ENCODE measurements around the gene CFAP74. TPM values are rescaled to one million over a fixed set of nuclear protein-coding genes. Genes with fewer than 3 reads are reported as not detected.

The CFAP74 gene
- total and polyA plus RNA-seq, 2 donors (not counting 3 experiments of a cell fraction or from before 2014, with no cell fraction given), result not detected

DNA sequence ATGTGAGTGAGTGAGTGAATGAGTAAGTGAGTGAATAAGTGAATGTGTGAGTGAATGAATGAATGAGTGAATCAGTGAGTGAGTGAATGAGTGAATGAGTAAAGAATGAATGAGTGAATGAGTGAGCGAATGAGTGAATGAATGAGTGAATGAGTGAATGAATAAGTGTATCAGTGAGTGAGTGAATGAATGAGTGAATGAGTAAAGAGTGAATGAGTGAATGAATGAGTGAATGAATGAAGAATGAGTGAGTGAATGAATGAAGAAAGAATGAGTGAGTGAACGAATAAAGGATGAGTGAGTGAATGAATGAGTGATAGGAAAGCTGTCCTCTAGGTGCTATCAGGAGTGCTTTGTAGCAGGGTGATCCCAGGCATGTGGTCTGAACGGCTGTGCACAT is 35.7 kb downstream of the CFAP74 start:
- DNase-seq (ENCODE audit: low read depth, low spot score) (no peak), FAIRE-seq (no peak)
- no TSS peak for BruUV-seq (replicated peaks)
- Histone ChIP-seq H3K27me3 (ENCODE audit: control insufficient read depth in 2 of 2, insufficient read depth in 2 of 2, low read length in 2 of 2) (no peaks in the 10 kb centered on the region), H3K36me3 (ENCODE audit: control insufficient read depth in 2 of 2, extremely low read depth in 1 of 2, insufficient read depth in 2 of 2, low read length in 2 of 2) (no peaks in the 10 kb centered on the region), H3K4me2 (ENCODE audit: insufficient read depth, low read length) (no peak overlapping the region), H3K79me2 (ENCODE audit: control insufficient read depth, insufficient read depth, low read length) (no peaks in the 10 kb centered on the region), H4K20me1 (replicated peaks; ENCODE audit: control insufficient read depth, extremely low read depth, insufficient read depth, low read length) (no peaks in the 10 kb centered on the region), H3K4me3 (replicated peaks in 1 of 3; ENCODE audit: insufficient read depth in 1 of 3, low read depth in 1 of 3, low read length in 3 of 3) (no peak overlapping the region), H2AFZ (ENCODE audit: low read depth, low read length) (no peak overlapping the region), H3K9me3 (replicated peaks; ENCODE audit: control insufficient read depth, insufficient read depth, low read length) (no peaks in the 10 kb centered on the region), H3K9me1 (replicated peaks; ENCODE audit: control insufficient read depth, extremely low read depth, insufficient read depth, low read length) (no peaks in the 10 kb centered on the region), H3K27ac (ENCODE audit: insufficient read depth, low read depth, low read length) (no peak overlapping the region), H3K9ac (replicated peaks; ENCODE audit: extremely low read depth, insufficient read depth, low read length) (no peak overlapping the region), H3K4me1 (ENCODE audit: control insufficient read depth, extremely low read depth, insufficient read depth, low read length) (no peaks in the 10 kb centered on the region)
- ChIA-PET POLR2A (no interaction called here), CTCF (interaction anchor here (1.4 kb wide), 2 partner anchors 8 to 77 kb away, joined by 3 to 6 read pairs; no protein-coding TSS in a partner anchor)
- dilution Hi-C loops (cut with MboI; ENCODE audit: extremely low pct_ligation_motif_present, low sequenced_read_pairs) (no loop called here), intact Hi-C loops (cut with micrococcal nuclease) (no loop called here)
- TF ChIP-seq JUN (IDR thresholded peaks at IDR 0.05; ENCODE audit: borderline replicate concordance, insufficient read depth, insufficient read length, low read depth) (no peak), FOS (IDR thresholded peaks at IDR 0.05; ENCODE audit: borderline replicate concordance, insufficient read depth, low read length) (no peak), GATA2 (IDR thresholded peaks at IDR 0.05; ENCODE audit: insufficient read depth, insufficient read length, low read depth, low read length) (no peak), MYC (IDR thresholded peaks at IDR 0.05; ENCODE audit: low read depth, low read length) (no peak), POLR2AphosphoS5 (IDR thresholded peaks at IDR 0.05; ENCODE audit: insufficient read depth, low read depth, low read length) (no peak), POLR2A (IDR thresholded peaks at IDR 0.05; ENCODE audit: low read depth, low read length) (no peak), EZH2 (IDR thresholded peaks at IDR 0.05; ENCODE audit: borderline replicate concordance, low read depth, low read length, severe bottlenecking) (no peak)
- TF ChIP-seq, protein P1, sequence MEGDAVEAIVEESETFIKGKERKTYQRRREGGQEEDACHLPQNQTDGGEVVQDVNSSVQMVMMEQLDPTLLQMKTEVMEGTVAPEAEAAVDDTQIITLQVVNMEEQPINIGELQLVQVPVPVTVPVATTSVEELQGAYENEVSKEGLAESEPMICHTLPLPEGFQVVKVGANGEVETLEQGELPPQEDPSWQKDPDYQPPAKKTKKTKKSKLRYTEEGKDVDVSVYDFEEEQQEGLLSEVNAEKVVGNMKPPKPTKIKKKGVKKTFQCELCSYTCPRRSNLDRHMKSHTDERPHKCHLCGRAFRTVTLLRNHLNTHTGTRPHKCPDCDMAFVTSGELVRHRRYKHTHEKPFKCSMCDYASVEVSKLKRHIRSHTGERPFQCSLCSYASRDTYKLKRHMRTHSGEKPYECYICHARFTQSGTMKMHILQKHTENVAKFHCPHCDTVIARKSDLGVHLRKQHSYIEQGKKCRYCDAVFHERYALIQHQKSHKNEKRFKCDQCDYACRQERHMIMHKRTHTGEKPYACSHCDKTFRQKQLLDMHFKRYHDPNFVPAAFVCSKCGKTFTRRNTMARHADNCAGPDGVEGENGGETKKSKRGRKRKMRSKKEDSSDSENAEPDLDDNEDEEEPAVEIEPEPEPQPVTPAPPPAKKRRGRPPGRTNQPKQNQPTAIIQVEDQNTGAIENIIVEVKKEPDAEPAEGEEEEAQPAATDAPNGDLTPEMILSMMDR (IDR thresholded peaks at IDR 0.05; ENCODE audit: extremely low read depth in 1 of 2, insufficient read depth in 1 of 2, low read depth in 1 of 2, low read length in 2 of 2), result no peak
- TF ChIP-seq, protein P2, sequence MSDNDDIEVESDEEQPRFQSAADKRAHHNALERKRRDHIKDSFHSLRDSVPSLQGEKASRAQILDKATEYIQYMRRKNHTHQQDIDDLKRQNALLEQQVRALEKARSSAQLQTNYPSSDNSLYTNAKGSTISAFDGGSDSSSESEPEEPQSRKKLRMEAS (IDR thresholded peaks at IDR 0.05; ENCODE audit: insufficient read depth, insufficient read length), result no peak

All from endothelial cell of umbilical vein (primary cell).